Measurements from ENCODE around the gene TNFRSF9. TPM values are rescaled to one million over a fixed set of nuclear protein-coding genes. Genes with fewer than 3 reads are reported as not detected.

Gene TNFRSF9
- total and polyA plus RNA-seq, 2 donors from 2014 or later, result 0.54 TPM; not detected in 1

- Histone ChIP-seq H3K4me1 (ENCODE audit: control insufficient read depth in 2 of 3, insufficient read depth in 2 of 3, low read depth in 1 of 3, low read length in 3 of 3) (peaks cover 0 to 7% (median 0%) of the 10 kb centered on the region in 3 donors), H3K36me3 (ENCODE audit: control insufficient read depth in 2 of 3, insufficient read depth in 3 of 3, low read length in 3 of 3) (no peaks in the 10 kb centered on the region), H3K9me3 (ENCODE audit: control insufficient read depth in 2 of 3, insufficient read depth in 1 of 3, low read length in 3 of 3) (no peaks in the 10 kb centered on the region), H3K4me3 (ENCODE audit: low read length in 3 of 3) (no peak overlapping the region), H3K9ac (ENCODE audit: low read length in 3 of 3) (no peak overlapping the region), H3K27me3 (ENCODE audit: control insufficient read depth, insufficient read depth, low read length) (peaks cover 9% of the 10 kb centered on the region), H3K27ac (ENCODE audit: low read depth in 2 of 2, low read length in 2 of 2) (no peak overlapping the region)
- intact Hi-C loops (cut with DNase I), result no loop called here
- no peak for FAIRE-seq
- no peak for DNase-seq
- TF ChIP-seq CTCF (IDR thresholded peaks at IDR 0.05; ENCODE audit: borderline replicate concordance, extremely low read depth, insufficient read depth), result no peak
Observed at GRCh38 chr1:7940034-7940433, 605 bp downstream of the TNFRSF9 start.

- Histone ChIP-seq H3K9me3 (ENCODE audit: control insufficient read depth in 2 of 3, insufficient read depth in 1 of 3, low read length in 3 of 3) (no peaks in the 10 kb centered on the region), H3K9ac (ENCODE audit: low read length in 3 of 3) (no peak overlapping the region), H3K4me3 (ENCODE audit: low read length in 3 of 3) (no peak overlapping the region), H3K36me3 (ENCODE audit: control insufficient read depth in 2 of 3, insufficient read depth in 3 of 3, low read length in 3 of 3) (no peaks in the 10 kb centered on the region), H3K4me1 (ENCODE audit: control insufficient read depth in 2 of 3, insufficient read depth in 2 of 3, low read depth in 1 of 3, low read length in 3 of 3) (peaks cover 0 to 7% (median 0%) of the 10 kb centered on the region in 3 donors), H3K27ac (ENCODE audit: low read depth in 2 of 2, low read length in 2 of 2) (no peak overlapping the region), H3K27me3 (ENCODE audit: control insufficient read depth, insufficient read depth, low read length) (peaks cover 7% of the 10 kb centered on the region)
- intact Hi-C loops (cut with DNase I), result no loop called here
- no peak for FAIRE-seq
- no peak for TF ChIP-seq CTCF (IDR thresholded peaks at IDR 0.05; ENCODE audit: borderline replicate concordance, extremely low read depth, insufficient read depth)
- no peak for DNase-seq
Observed at GRCh38 chr1:7938070-7938469, 2.6 kb downstream of the TNFRSF9 start.

GRCh38 chr1:7932524-7933138, 8.0 kb downstream of the TNFRSF9 start:
- DNase-seq (no peak), FAIRE-seq (no peak)
- Histone ChIP-seq H3K9me3 (ENCODE audit: control insufficient read depth in 2 of 3, insufficient read depth in 1 of 3, low read length in 3 of 3) (no peaks in the 10 kb centered on the region), H3K27me3 (ENCODE audit: control insufficient read depth, insufficient read depth, low read length) (no peaks in the 10 kb centered on the region), H3K4me1 (ENCODE audit: control insufficient read depth in 2 of 3, insufficient read depth in 2 of 3, low read depth in 1 of 3, low read length in 3 of 3) (no peaks in the 10 kb centered on the region), H3K4me3 (ENCODE audit: low read length in 3 of 3) (no peak overlapping the region), H3K27ac (ENCODE audit: low read depth in 2 of 2, low read length in 2 of 2) (no peak overlapping the region), H3K36me3 (ENCODE audit: control insufficient read depth in 2 of 3, insufficient read depth in 3 of 3, low read length in 3 of 3) (no peaks in the 10 kb centered on the region), H3K9ac (ENCODE audit: low read length in 3 of 3) (no peak overlapping the region)
- no peak for TF ChIP-seq CTCF (IDR thresholded peaks at IDR 0.05; ENCODE audit: borderline replicate concordance, extremely low read depth, insufficient read depth)
- intact Hi-C loops (cut with DNase I), result no loop called here

- H3K4me3 ChIP-seq (ENCODE audit: low read length in 3 of 3), result no peak overlapping the region
- no peak for TF ChIP-seq CTCF (IDR thresholded peaks at IDR 0.05; ENCODE audit: borderline replicate concordance, extremely low read depth, insufficient read depth)
- H3K36me3 ChIP-seq (ENCODE audit: control insufficient read depth in 2 of 3, insufficient read depth in 3 of 3, low read length in 3 of 3), result no peaks in the 10 kb centered on the region
- no peak for DNase-seq
- H3K27ac ChIP-seq (ENCODE audit: low read depth in 2 of 2, low read length in 2 of 2), result no peak overlapping the region
- H3K9ac ChIP-seq (ENCODE audit: low read length in 3 of 3), result no peak overlapping the region
- no peaks in the 10 kb centered on the region for H3K27me3 ChIP-seq (ENCODE audit: control insufficient read depth, insufficient read depth, low read length)
- FAIRE-seq, result no peak
- H3K4me1 ChIP-seq (ENCODE audit: control insufficient read depth in 2 of 3, insufficient read depth in 2 of 3, low read depth in 1 of 3, low read length in 3 of 3), result no peaks in the 10 kb centered on the region
- intact Hi-C loops (cut with DNase I), result no loop called here
- no peaks in the 10 kb centered on the region for H3K9me3 ChIP-seq (ENCODE audit: control insufficient read depth in 2 of 3, insufficient read depth in 1 of 3, low read length in 3 of 3)
Observed at GRCh38 chr1:7931446-7931812, 9.2 kb downstream of the TNFRSF9 start.
